ENCODE measurements around the gene CRB1. TPM values are rescaled to one million over a fixed set of nuclear protein-coding genes. Genes with fewer than 3 reads are reported as not detected.
A peak's percentile ranks its signal among the peaks of the same experiment; 100 is the strongest.

Gene CRB1
- total and polyA plus RNA-seq, 9 of the 15 experiments (the other 6 are each of a cell fraction or from before 2014, with no cell fraction given): 0.04 to 0.10 TPM; not detected in 7

DNA sequence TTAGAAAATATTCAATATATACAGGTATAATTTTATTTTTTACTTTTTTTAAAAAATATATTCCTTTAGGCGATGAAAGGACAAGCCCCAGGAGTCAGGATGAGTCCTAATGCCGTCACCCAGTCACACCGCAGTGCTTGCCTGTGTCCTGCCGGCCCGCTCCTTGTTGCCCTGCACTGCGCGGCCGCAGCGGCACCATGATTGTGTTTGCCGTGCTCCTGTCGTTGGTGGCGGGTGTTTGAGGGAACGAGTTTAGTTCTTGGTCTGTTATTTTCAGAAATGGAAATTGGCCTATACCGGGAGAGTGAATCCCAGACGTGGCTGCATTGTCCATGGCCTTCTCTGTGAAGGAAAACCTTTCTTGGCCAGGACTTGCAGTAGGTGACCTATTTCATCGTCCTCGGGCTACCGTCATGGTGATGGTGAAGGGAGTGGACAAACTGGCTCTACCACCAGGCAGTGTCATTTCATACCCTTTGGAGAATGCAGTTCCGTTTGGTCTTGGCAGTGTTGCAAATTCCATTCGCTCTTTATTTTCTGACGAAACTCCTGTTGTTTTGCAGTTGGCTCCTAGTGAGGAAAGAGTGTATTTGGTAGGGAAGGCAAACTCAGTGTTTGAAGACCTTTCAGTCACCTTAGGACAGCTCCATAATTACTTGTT is 45.9 kb upstream of the CRB1 start (continued):
- TF ChIP-seq, protein P1, sequence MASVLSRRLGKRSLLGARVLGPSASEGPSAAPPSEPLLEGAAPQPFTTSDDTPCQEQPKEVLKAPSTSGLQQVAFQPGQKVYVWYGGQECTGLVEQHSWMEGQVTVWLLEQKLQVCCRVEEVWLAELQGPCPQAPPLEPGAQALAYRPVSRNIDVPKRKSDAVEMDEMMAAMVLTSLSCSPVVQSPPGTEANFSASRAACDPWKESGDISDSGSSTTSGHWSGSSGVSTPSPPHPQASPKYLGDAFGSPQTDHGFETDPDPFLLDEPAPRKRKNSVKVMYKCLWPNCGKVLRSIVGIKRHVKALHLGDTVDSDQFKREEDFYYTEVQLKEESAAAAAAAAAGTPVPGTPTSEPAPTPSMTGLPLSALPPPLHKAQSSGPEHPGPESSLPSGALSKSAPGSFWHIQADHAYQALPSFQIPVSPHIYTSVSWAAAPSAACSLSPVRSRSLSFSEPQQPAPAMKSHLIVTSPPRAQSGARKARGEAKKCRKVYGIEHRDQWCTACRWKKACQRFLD (CRISPR knock-in tag; IDR thresholded peaks at IDR 0.05): no peak
- TF ChIP-seq HIVEP1 (CRISPR knock-in tag; IDR thresholded peaks at IDR 0.05) (no peak), HNRNPH1 (optimal IDR thresholded peaks at IDR 0.05; ENCODE audit: low read depth, low read length) (no peak), SIN3A (IDR thresholded peaks at IDR 0.05; ENCODE audit: borderline replicate concordance in 2 of 2, control insufficient read depth in 1 of 2, low read depth in 2 of 2, low read length in 2 of 2) (no peak), SNAPC5 (CRISPR knock-in tag; IDR thresholded peaks at IDR 0.05) (no peak), GTF2E2 (tag; IDR thresholded peaks at IDR 0.05) (no peak)

GRCh38 chr1:197222780-197223179 is 45.3 kb upstream of the CRB1 start:
- FAIRE-seq (no peak), ATAC-seq (no peak), DNase-seq (ENCODE audit: extremely low read depth in 1 of 4, low spot score in 3 of 4) (no peak)
- no peaks in the 10 kb centered on the region for H3K79me2 ChIP-seq (ENCODE audit: control insufficient read depth, insufficient read depth, low read length)
- H3K27ac ChIP-seq (ENCODE audit: extremely low read depth, low read depth, low read length): no peak overlapping the region
- no peak overlapping the region for H3K9ac ChIP-seq (ENCODE audit: insufficient read depth in 1 of 2, low read depth in 2 of 2, low read length in 2 of 2)
- ChIA-PET POLR2A (interaction anchor here (0.8 kb wide), 1 partner anchor 29 kb away, joined by 3 read pairs; no protein-coding TSS in a partner anchor), CTCF (ENCODE audit: low intra/inter-chr PET ratio) (no interaction called here)
- H3K9me1 ChIP-seq (ENCODE audit: control insufficient read depth, insufficient read depth, low read length): no peaks in the 10 kb centered on the region
- no peaks in the 10 kb centered on the region for H3K9me3 ChIP-seq (replicated peaks; ENCODE audit: control insufficient read depth, insufficient read depth, low read depth, low read length)
- no peak overlapping the region for H3K4me3 ChIP-seq
- in situ Hi-C loops (cut with MboI) (no loop called here), intact Hi-C loops (cut with micrococcal nuclease) (no loop called here)
- 0 out of 5 replicates have a peak, but pooled peaks cover 0 to 3% of the 10 kb centered on the region in 2 experiments for H3K4me1 ChIP-seq (replicated peaks in 1 of 2; ENCODE audit: control insufficient read depth in 2 of 2, insufficient read depth in 2 of 2, low read length in 2 of 2)
- H4K20me1 ChIP-seq (replicated peaks; ENCODE audit: control insufficient read depth, insufficient read depth, low read length): no peaks in the 10 kb centered on the region
- no peak overlapping the region for H3K4me2 ChIP-seq (ENCODE audit: insufficient read depth, low read length)
- peak overlapping the region; percentile 67; the same call in 1 of the 2 replicates for H2AFZ ChIP-seq (ENCODE audit: low read depth, low read length)
- no TSS peak for BruUV-seq (replicated peaks)
- 36% methylated on average over 2 of the region's 2 CpGs for WGBS (ENCODE audit: insufficient coverage, low coverage, missing lambda C conversion rate)
- H3K36me3 ChIP-seq (ENCODE audit: control insufficient read depth, insufficient read depth, low read length): no peaks in the 10 kb centered on the region
- no peaks in the 10 kb centered on the region for H3K27me3 ChIP-seq (ENCODE audit: control insufficient read depth in 2 of 2, insufficient read depth in 2 of 2, low read length in 2 of 2)
- TF ChIP-seq ZNF512 (tag; IDR thresholded peaks at IDR 0.05): no peak
- TF ChIP-seq MNT (conservative IDR thresholded peaks at IDR 0.05): no peak
- TF ChIP-seq ELF2 (CRISPR knock-in tag; IDR thresholded peaks at IDR 0.05): no peak
- TF ChIP-seq GATAD2A (IDR thresholded peaks at IDR 0.05): no peak
- no peak for TF ChIP-seq AFF4 (CRISPR knock-in tag; IDR thresholded peaks at IDR 0.05)
